IMR-90 (cell line): ENCODE results near the gene KRTAP9-9. TPM values are rescaled to one million over a fixed set of nuclear protein-coding genes. Genes with fewer than 3 reads are reported as not detected.

Experiments used
- ATAC-seq: fragments of 200-7000 bp; cut with Tn5 transposase; 2 replicates; pipeline ENCODE4 v1.9.1; 2020; ENCODE audit warnings: low read depth, mild to moderate bottlenecking, moderate library complexity
- BruUV-seq: library from RNA; stranded (reverse); fragments of 400-500 nt; replicated peaks from 2 replicates; lab custom pipeline; 2021; lab: Mats Ljungman, UMichigan
- CTCF ChIA-PET: fragments of 300-600 bp; formaldehyde crosslinking; extraction: SDS; loops from one replicate; lab custom pipeline; 2021; ENCODE audit warnings: antibody characterized with exemption; lab: Yijun Ruan, JAX
- POLR2A ChIA-PET: fragments of 300-600 bp; sonication (Branson Sonifier 250); formaldehyde crosslinking; loops from one replicate; lab custom pipeline; 2022; ENCODE audit warnings: antibody characterized with exemption; ENCODE audit not compliant: unreplicated experiment; lab: Charles Lee
- DNase-seq: peaks from one replicate; pipeline ENCODE4 v3.0.0; 2013
- H2AFZ ChIP-seq: replicated peaks from 2 replicates; pipeline ENCODE3; 2013; ENCODE audit warnings: low read length, mild to moderate bottlenecking; ENCODE audit not compliant: poor library complexity
- H2AK5ac ChIP-seq: 2 replicates; pipeline ENCODE4 v1.6.1; 2013; ENCODE audit warnings: low read depth, low read length, inconsistent platforms
- H2AK9ac ChIP-seq: replicated peaks from 2 replicates; pipeline ENCODE3; 2013; ENCODE audit warnings: mild to moderate bottlenecking, low read depth, low read length, moderate library complexity; ENCODE audit not compliant: poor library complexity
- H2BK120ac ChIP-seq: 2 replicates; pipeline ENCODE4 v1.6.1; 2013; ENCODE audit warnings: low read depth, low read length, inconsistent platforms
- H2BK15ac ChIP-seq: 3 replicates; pipeline ENCODE4 v1.6.1; 2013; ENCODE audit warnings: low read depth, low read length, inconsistent platforms
- H2BK20ac ChIP-seq: 2 replicates; pipeline ENCODE4 v1.6.1; 2013; ENCODE audit warnings: low read depth, mild to moderate bottlenecking, inconsistent platforms, low read length, moderate library complexity
- H2BK5ac ChIP-seq: 2 replicates; pipeline ENCODE4 v1.6.1; 2013; ENCODE audit warnings: mild to moderate bottlenecking, low read depth, low read length, inconsistent platforms; ENCODE audit not compliant: poor library complexity, severe bottlenecking
- H3K14ac ChIP-seq: replicated peaks from 2 replicates; pipeline ENCODE4 v1.6.1; 2013; ENCODE audit warnings: low read depth, low read length, inconsistent platforms
- H3K18ac ChIP-seq: 2 replicates; pipeline ENCODE4 v1.6.1; 2013; ENCODE audit warnings: low read depth, low read length, control low read depth
- H3K23ac ChIP-seq: 2 replicates; pipeline ENCODE4 v1.6.1; 2013; ENCODE audit warnings: low read depth, low read length, inconsistent platforms
- H3K27ac ChIP-seq: 2 replicates; pipeline ENCODE4 v1.5.1; 2013; ENCODE audit warnings: mild to moderate bottlenecking, control low read depth, low read length; ENCODE audit not compliant: insufficient read depth
- H3K27me3 ChIP-seq: 2 replicates; pipeline ENCODE4 v1.6.1; 2013; ENCODE audit warnings: low read length; ENCODE audit not compliant: control insufficient read depth, insufficient read depth
- H3K36me3 ChIP-seq: 2 replicates; pipeline ENCODE4 v1.6.1; 2013; ENCODE audit warnings: low read length, mixed read lengths; ENCODE audit not compliant: control insufficient read depth, insufficient read depth
- H3K4ac ChIP-seq: 2 replicates; pipeline ENCODE4 v1.6.1; 2013; ENCODE audit warnings: low read depth, low read length, inconsistent platforms
- H3K4me1 ChIP-seq: 2 replicates; pipeline ENCODE4 v1.6.1; 2013; ENCODE audit warnings: low read length, mixed read lengths; ENCODE audit not compliant: control insufficient read depth, insufficient read depth
- H3K4me2 ChIP-seq: 2 replicates; pipeline ENCODE4 v1.6.1; 2013; ENCODE audit warnings: low read depth, mild to moderate bottlenecking, control low read depth, low read length, moderate library complexity
- H3K4me3 ChIP-seq: 2 replicates; pipeline ENCODE4 v1.5.1; 2013; ENCODE audit warnings: low read depth, mild to moderate bottlenecking, control low read depth, low read length, moderate library complexity; ENCODE audit not compliant: insufficient read depth
- H3K56ac ChIP-seq: 2 replicates; pipeline ENCODE4 v1.6.1; 2013; ENCODE audit warnings: low read length, inconsistent platforms; ENCODE audit not compliant: insufficient read depth; ENCODE audit errors: extremely low read depth
- H3K79me1 ChIP-seq, 2 experiments: 2 replicates each; pipeline ENCODE4 v1.6.1; 2013; ENCODE audit warnings: low read length in 2 of 2, inconsistent platforms in 1 of 2, low read depth in 1 of 2
- H3K9ac ChIP-seq: 2 replicates; pipeline ENCODE4 v1.6.1; 2013; ENCODE audit warnings: low read depth, low read length, control low read depth
- H3K9me1 ChIP-seq: 2 replicates; pipeline ENCODE4 v1.6.1; 2013; ENCODE audit warnings: low read length, inconsistent platforms; ENCODE audit not compliant: insufficient read depth
- H3K9me3 ChIP-seq: 2 replicates; pipeline ENCODE4 v1.6.1; 2013; ENCODE audit warnings: low read length; ENCODE audit not compliant: control insufficient read depth, insufficient read depth
- H4K20me1 ChIP-seq: 2 replicates; pipeline ENCODE4 v1.6.1; 2013; ENCODE audit warnings: low read length, inconsistent platforms; ENCODE audit not compliant: insufficient read depth
- H4K5ac ChIP-seq: 2 replicates; pipeline ENCODE4 v1.6.1; 2013; ENCODE audit warnings: mild to moderate bottlenecking, low read depth, low read length, control low read depth
- H4K8ac ChIP-seq, 2 experiments: 2 replicates each; pipeline ENCODE4 v1.6.1; 2013; ENCODE audit warnings: low read depth in 2 of 2, low read length in 2 of 2, control low read depth in 1 of 2, inconsistent platforms in 1 of 2
- H4K91ac ChIP-seq: 2 replicates; pipeline ENCODE4 v1.6.1; 2013; ENCODE audit warnings: low read depth, low read length, inconsistent platforms; ENCODE audit not compliant: insufficient read depth
- CEBPB ChIP-seq: IDR thresholded peaks from 2 replicates; pipeline ENCODE4 v1.6.1; 2012; ENCODE audit warnings: low read depth, low read length, improper control_type of control experiment
- CHD1 ChIP-seq: IDR thresholded peaks from 2 replicates; pipeline ENCODE4 v1.6.1; 2012; ENCODE audit warnings: low read depth, low read length, improper control_type of control experiment
- MAZ ChIP-seq: IDR thresholded peaks from 2 replicates; pipeline ENCODE4 v1.6.1; 2012; ENCODE audit warnings: low read depth, mild to moderate bottlenecking, low read length, improper control_type of control experiment, moderate library complexity, borderline replicate concordance
- MXI1 ChIP-seq: IDR thresholded peaks from 2 replicates; pipeline ENCODE4 v1.6.1; 2012; ENCODE audit warnings: low read depth, mild to moderate bottlenecking, low read length, moderate library complexity, borderline replicate concordance
- NFE2L2 ChIP-seq: fragments of 150-350 bp; IDR thresholded peaks from 2 replicates; pipeline ENCODE4 v1.6.1; 2016; ENCODE audit warnings: low read depth, mild to moderate bottlenecking, low read length
- USF2 ChIP-seq: fragments of 150-350 bp; IDR thresholded peaks from 2 replicates; pipeline ENCODE4 v1.6.1; 2017; ENCODE audit warnings: mild to moderate bottlenecking, antibody characterized with exemption, low read length, low read depth
- WGBS, 2 experiments: methylation state at CpG; one replicate each; pipeline versions ENCODE4 v1.1.5 to v1.1.7; 2013; ENCODE audit warnings: missing lambda C conversion rate in 2 of 2; ENCODE audit not compliant: insufficient read length in 1 of 2; ENCODE audit errors: extremely low coverage in 2 of 2; 5-methylcytosine and 5-hydroxymethylcytosine counted together
- dilution Hi-C: fragments of 300-500 bp; cut with HindIII; formaldehyde crosslinking; loops from one replicate; pipeline ENCODE4 v1.14.3; 2018; ENCODE audit warnings: low sequenced_read_pairs; ENCODE audit not compliant: unreplicated experiment
- in situ Hi-C: fragments of 300-500 bp; cut with MboI; formaldehyde crosslinking; loops from 3 replicates; pipeline ENCODE4 v1.14.3; 2019; ENCODE audit warnings: low sequenced_read_pairs, inconsistent platforms, mixed read lengths
- intact Hi-C: fragments of 100-400 bp; cut with micrococcal nuclease; formaldehyde crosslinking; loops from 2 replicates; pipeline ENCODE4 v1.10.0; 2022
- polyA plus RNA-seq, 3 experiments: library from polyadenylated mRNA; depleted of rRNA; stranded (reverse); fragments of >200 nt; gene quantifications; 2 replicates each; pipeline ENCODE4 v1.2.3, GENCODE V29; 2012; ENCODE audit warnings: low replicate concordance in 1 of 3
- total RNA-seq: library from RNA; depleted of rRNA; stranded (reverse); fragments of >200 nt; gene quantifications from 2 replicates; pipeline ENCODE4 v1.2.3, GENCODE V29; 2012

The KRTAP9-9 gene
- total and polyA plus RNA-seq, 2 of the 4 experiments (the other 2 are of a cell fraction), result not detected

GRCh38 chr17:41263212-41263611 lies 8.0 kb downstream of the KRTAP9-9 start:
- Histone ChIP-seq H2BK120ac (no peak overlapping the region), H3K18ac (no peak overlapping the region), H2AK5ac (no peak overlapping the region), H3K27me3 (peaks cover 9% of the 10 kb centered on the region), H4K20me1 (no peaks in the 10 kb centered on the region), H4K5ac (no peak overlapping the region), H4K91ac (no peak overlapping the region), H3K27ac (no peak overlapping the region), H2AK9ac (no peak overlapping the region), H3K23ac (no peak overlapping the region), H2BK15ac (no peak overlapping the region), H3K4me1 (no peaks in the 10 kb centered on the region), H2BK20ac (no peak overlapping the region), H3K4me3 (no peak overlapping the region), H3K4me2 (no peak overlapping the region), H3K9me1 (no peaks in the 10 kb centered on the region), H2BK5ac (no peak overlapping the region), H3K36me3 (no peaks in the 10 kb centered on the region), H3K56ac (no peak overlapping the region), H3K14ac (no peak overlapping the region), H3K79me1 (no peaks in the 10 kb centered on the region), H3K4ac (no peak overlapping the region), H3K9ac (no peak overlapping the region), H2AFZ (no peak overlapping the region), H4K8ac (no peak overlapping the region), H3K9me3 (no peaks in the 10 kb centered on the region)
- no CpG with 5 or more reads among the region's 2 CpGs for WGBS, 2 experiments
- DNase-seq (no peak), ATAC-seq (no peak)
- intact Hi-C loops, result no loop called here
- ChIA-PET POLR2A (no interaction called here), CTCF (no interaction called here)
- dilution Hi-C loops, result no loop called here
- no TSS peak for BruUV-seq
- in situ Hi-C loops, result no loop called here
- TF ChIP-seq NFE2L2 (no peak), MXI1 (no peak), CHD1 (no peak), USF2 (no peak), MAZ (no peak), CEBPB (no peak)
